Neural progenitor cell (in vitro differentiated cells): Measurements from ENCODE around the gene KCNQ1. TPM values are rescaled to one million over a fixed set of nuclear protein-coding genes. Genes with fewer than 3 reads are reported as not detected.

Experiments used
- DNase-seq: peaks from one replicate; pipeline ENCODE4 v3.0.0-alpha.2; 2016; ENCODE audit warnings: low spot score
- H2AFZ ChIP-seq: fragments of 200-600 bp; sonication (generic); replicated peaks from 2 replicates; pipeline ENCODE4 v1.6.1; 2016; ENCODE audit warnings: antibody characterized with exemption
- H3F3A ChIP-seq: fragments of 200-600 bp; sonication (generic); 2 replicates; pipeline ENCODE4 v1.6.1; 2016; ENCODE audit warnings: antibody characterized with exemption, low read depth
- H3K27ac ChIP-seq: fragments of 200-600 bp; sonication (generic); 2 replicates; pipeline ENCODE4 v1.5.1; 2016; ENCODE audit warnings: mild to moderate bottlenecking
- H3K27me3 ChIP-seq: fragments of 200-600 bp; sonication (generic); 2 replicates; pipeline ENCODE4 v1.6.1; 2016; ENCODE audit warnings: mild to moderate bottlenecking, moderate library complexity
- H3K36me3 ChIP-seq: fragments of 200-600 bp; sonication (generic); 2 replicates; pipeline ENCODE4 v1.5.1; 2016
- H3K4me1 ChIP-seq: fragments of 200-600 bp; sonication (generic); 2 replicates; pipeline ENCODE4 v1.6.1; 2016; ENCODE audit warnings: mixed run types
- H3K4me2 ChIP-seq: fragments of 200-600 bp; sonication (generic); 2 replicates; pipeline ENCODE4 v1.6.1; 2016
- H3K4me3 ChIP-seq: fragments of 200-600 bp; sonication (generic); 2 replicates; pipeline ENCODE4 v1.5.1; 2016
- H3K79me2 ChIP-seq: fragments of 200-600 bp; sonication (generic); 2 replicates; pipeline ENCODE4 v1.6.1; 2016; ENCODE audit warnings: low read depth
- H3K9ac ChIP-seq: fragments of 200-600 bp; sonication (generic); 2 replicates; pipeline ENCODE4 v1.6.1; 2016
- H3K9me3 ChIP-seq: fragments of 200-600 bp; sonication (generic); 2 replicates; pipeline ENCODE4 v1.5.1; 2016; ENCODE audit warnings: low read depth
- H4K20me1 ChIP-seq: fragments of 200-600 bp; sonication (generic); 2 replicates; pipeline ENCODE4 v1.6.1; 2016; ENCODE audit warnings: low read depth
- H3K27ac Mint-ChIP-seq: 3 replicates; pipeline ENCODE4 v1.8.0; 2021; ENCODE audit warnings: mixed read lengths
- H3K27me3 Mint-ChIP-seq: 2 replicates; pipeline ENCODE4 v1.8.0; 2022; ENCODE audit warnings: low read depth, mild to moderate bottlenecking, inconsistent platforms, moderate library complexity, mixed read lengths; ENCODE audit not compliant: insufficient read depth
- H3K36me3 Mint-ChIP-seq: 3 replicates; pipeline ENCODE4 v1.8.0; 2021; ENCODE audit warnings: mixed read lengths
- H3K4me1 Mint-ChIP-seq: 3 replicates; pipeline ENCODE4 v1.8.0; 2021; ENCODE audit warnings: mixed read lengths
- H3K4me3 Mint-ChIP-seq: 3 replicates; pipeline ENCODE4 v1.8.0; 2021; ENCODE audit warnings: mild to moderate bottlenecking, moderate library complexity, mixed read lengths
- H3K9me3 Mint-ChIP-seq: 3 replicates; pipeline ENCODE4 v1.8.0; 2020; ENCODE audit warnings: mixed read lengths
- CTCF ChIP-seq: fragments of 200-600 bp; sonication (generic); IDR thresholded peaks from 2 replicates; pipeline ENCODE4 v1.5.1; 2017; ENCODE audit warnings: antibody characterized with exemption, mild to moderate bottlenecking
- EZH2 ChIP-seq: fragments of 200-600 bp; sonication (generic); IDR thresholded peaks from 2 replicates; pipeline ENCODE4 v1.6.1; 2017; ENCODE audit warnings: antibody characterized with exemption, mild to moderate bottlenecking, moderate library complexity
- EZH2phosphoT487 ChIP-seq: fragments of 200-600 bp; sonication (generic); IDR thresholded peaks from 2 replicates; pipeline ENCODE4 v1.6.1; 2017; ENCODE audit warnings: antibody characterized with exemption
- total RNA-seq: library from RNA; depleted of rRNA; stranded (reverse); fragments of >200 nt; gene quantifications from 2 replicates; pipeline ENCODE4 v1.2.3, GENCODE V29; 2015; ENCODE audit warnings: low replicate concordance

The KCNQ1 gene
- total RNA-seq, 1 donor from 2014 or later: 0.11 TPM

GRCh38 chr11:2410616-2411015, 34.2 kb upstream of the KCNQ1 start:
- Histone ChIP-seq H2AFZ (no peak overlapping the region), H3K9ac (no peak overlapping the region), H3K4me3 (no peak overlapping the region), H3K27ac (no peak overlapping the region), H4K20me1 (no peaks in the 10 kb centered on the region), H3K4me2 (no peak overlapping the region), H3F3A (no peaks in the 10 kb centered on the region), H3K36me3 (no peaks in the 10 kb centered on the region), H3K27me3 (no peaks in the 10 kb centered on the region), H3K4me1 (no peaks in the 10 kb centered on the region), H3K79me2 (no peaks in the 10 kb centered on the region), H3K9me3 (no peaks in the 10 kb centered on the region)
- Mint-ChIP-seq H3K4me1 (no peaks in the 10 kb centered on the region), H3K27ac (no peak overlapping the region), H3K36me3 (no peaks in the 10 kb centered on the region), H3K9me3 (no peaks in the 10 kb centered on the region), H3K27me3 (peaks cover 7% of the 10 kb centered on the region), H3K4me3 (no peak overlapping the region)
- no peak for DNase-seq
- TF ChIP-seq EZH2: no peak
- TF ChIP-seq EZH2phosphoT487: no peak
- no peak for TF ChIP-seq CTCF

DNA sequence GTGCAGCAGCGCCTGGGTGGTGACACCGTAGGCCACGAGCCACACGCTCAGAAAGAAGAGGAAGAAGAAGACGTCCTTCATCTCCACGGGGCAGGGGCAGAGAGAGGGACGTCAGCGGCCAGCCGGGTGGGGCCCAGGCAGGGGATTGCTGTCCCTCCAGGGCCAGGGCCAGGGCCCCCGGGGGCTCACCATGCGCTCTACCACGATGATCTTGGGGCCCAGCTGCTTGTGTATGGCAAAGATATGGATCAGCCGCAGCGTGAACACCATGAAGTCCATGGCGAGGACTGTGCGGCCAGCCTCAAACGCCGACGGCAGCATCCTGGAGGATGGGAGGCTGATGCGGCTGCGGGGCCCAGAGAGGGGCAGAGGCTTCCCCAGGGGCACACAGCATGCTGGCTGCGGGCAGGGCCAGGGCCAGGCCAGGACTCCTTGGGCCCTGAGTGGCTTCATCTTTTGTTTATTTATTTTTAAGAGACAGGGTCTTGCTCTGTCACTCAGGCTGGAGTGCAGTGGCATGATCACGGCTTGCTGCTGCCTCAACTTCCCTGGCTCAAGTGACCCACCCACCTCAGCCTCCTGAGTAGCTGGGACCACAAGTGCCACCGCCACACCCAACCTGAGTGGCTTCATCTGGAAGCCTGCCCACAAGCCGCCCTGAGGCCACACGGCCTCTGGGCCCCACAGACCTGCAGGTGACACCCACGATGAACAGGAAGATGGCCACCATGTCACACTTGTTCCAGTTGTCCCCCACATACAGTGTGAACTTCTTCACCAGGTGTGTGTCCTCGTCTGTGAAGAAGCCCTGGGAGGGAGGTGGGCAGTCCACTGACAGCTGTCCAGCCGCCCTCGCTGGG, 33.1 kb upstream of the KCNQ1 start:
- peaks cover 5% of the 10 kb centered on the region for H3K27me3 Mint-ChIP-seq
- Histone ChIP-seq H4K20me1 (no peaks in the 10 kb centered on the region), H3K9me3 (no peaks in the 10 kb centered on the region), H3K36me3 (no peaks in the 10 kb centered on the region), H3K9ac (no peak overlapping the region), H3K4me3 (no peak overlapping the region), H3K4me2 (no peak overlapping the region), H2AFZ (no peak overlapping the region), H3F3A (no peaks in the 10 kb centered on the region), H3K79me2 (no peaks in the 10 kb centered on the region), H3K27me3 (no peaks in the 10 kb centered on the region), H3K27ac (no peak overlapping the region), H3K4me1 (no peaks in the 10 kb centered on the region)
- no peak overlapping the region for H3K4me3 Mint-ChIP-seq
- H3K36me3 Mint-ChIP-seq: no peaks in the 10 kb centered on the region
- no peak for TF ChIP-seq EZH2
- TF ChIP-seq CTCF: no peak
- TF ChIP-seq EZH2phosphoT487: no peak
- H3K27ac Mint-ChIP-seq: no peak overlapping the region
- H3K4me1 Mint-ChIP-seq: no peaks in the 10 kb centered on the region
- no peak for DNase-seq
- H3K9me3 Mint-ChIP-seq: no peaks in the 10 kb centered on the region

DNA sequence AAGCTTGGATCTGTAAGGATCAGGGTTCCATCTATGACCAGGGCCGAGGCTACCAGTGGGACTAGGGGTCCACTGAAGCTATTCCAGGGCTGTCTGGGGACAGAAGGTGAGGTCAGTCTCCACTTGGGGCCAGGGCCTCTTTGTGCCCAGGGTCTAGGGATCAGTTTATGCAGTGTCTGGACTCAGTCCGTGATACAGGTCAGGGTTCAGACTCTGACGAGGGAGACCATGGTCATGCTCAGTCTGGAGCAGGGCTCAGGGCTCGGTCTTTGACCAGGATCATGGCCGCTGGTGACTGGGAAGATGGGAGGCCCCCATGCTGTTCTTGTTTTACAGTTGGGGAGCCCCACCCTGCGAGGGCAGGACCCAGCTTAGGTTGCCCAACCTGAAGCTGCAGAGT, 32.5 kb upstream of the KCNQ1 start:
- H3K9me3 ChIP-seq: no peaks in the 10 kb centered on the region

More for the DNA sequence above, 32.5 kb upstream of the KCNQ1 start:
- H3K4me3 ChIP-seq: no peak overlapping the region
- no peak overlapping the region for H3K27ac Mint-ChIP-seq
- DNase-seq: no peak
- no peak overlapping the region for H3K4me3 Mint-ChIP-seq
- no peak overlapping the region for H2AFZ ChIP-seq
- no peaks in the 10 kb centered on the region for H4K20me1 ChIP-seq
- peaks cover 5% of the 10 kb centered on the region for H3K27me3 Mint-ChIP-seq
- no peaks in the 10 kb centered on the region for H3K4me1 Mint-ChIP-seq
- H3K9ac ChIP-seq: peak overlapping the region; percentile 20
- H3K27me3 ChIP-seq: no peaks in the 10 kb centered on the region
- H3F3A ChIP-seq: no peaks in the 10 kb centered on the region
- H3K36me3 ChIP-seq: no peaks in the 10 kb centered on the region
- no peaks in the 10 kb centered on the region for H3K4me1 ChIP-seq
- H3K27ac ChIP-seq: no peak overlapping the region
- H3K79me2 ChIP-seq: no peaks in the 10 kb centered on the region
- no peaks in the 10 kb centered on the region for H3K36me3 Mint-ChIP-seq
- TF ChIP-seq CTCF (no peak), EZH2phosphoT487 (no peak), EZH2 (no peak)
- H3K9me3 Mint-ChIP-seq: no peaks in the 10 kb centered on the region
- H3K4me2 ChIP-seq: no peak overlapping the region
